GM13976 (cell line): ENCODE measurements around the gene SMTNL1.

Experiments
- DNase-seq: peaks from one replicate; pipeline ENCODE4 v3.0.0; 2012; ENCODE audit warnings: low spot score
- in situ Hi-C: fragments of 300-500 bp; cut with MboI; formaldehyde crosslinking; loops from one replicate; pipeline ENCODE4 v1.12.0; 2022; ENCODE audit warnings: low sequenced_read_pairs, mixed read lengths, inconsistent platforms; ENCODE audit not compliant: unreplicated experiment
- TF ChIP-seq, protein P1 (sequence below): IDR thresholded peaks from 2 replicates; pipeline ENCODE4 v1.5.1; 2012; ENCODE audit warnings: borderline replicate concordance, mild to moderate bottlenecking; ENCODE audit not compliant: insufficient read depth; ENCODE audit errors: extremely low read depth, missing control alignments, control extremely low read depth

Gene SMTNL1

DNA sequence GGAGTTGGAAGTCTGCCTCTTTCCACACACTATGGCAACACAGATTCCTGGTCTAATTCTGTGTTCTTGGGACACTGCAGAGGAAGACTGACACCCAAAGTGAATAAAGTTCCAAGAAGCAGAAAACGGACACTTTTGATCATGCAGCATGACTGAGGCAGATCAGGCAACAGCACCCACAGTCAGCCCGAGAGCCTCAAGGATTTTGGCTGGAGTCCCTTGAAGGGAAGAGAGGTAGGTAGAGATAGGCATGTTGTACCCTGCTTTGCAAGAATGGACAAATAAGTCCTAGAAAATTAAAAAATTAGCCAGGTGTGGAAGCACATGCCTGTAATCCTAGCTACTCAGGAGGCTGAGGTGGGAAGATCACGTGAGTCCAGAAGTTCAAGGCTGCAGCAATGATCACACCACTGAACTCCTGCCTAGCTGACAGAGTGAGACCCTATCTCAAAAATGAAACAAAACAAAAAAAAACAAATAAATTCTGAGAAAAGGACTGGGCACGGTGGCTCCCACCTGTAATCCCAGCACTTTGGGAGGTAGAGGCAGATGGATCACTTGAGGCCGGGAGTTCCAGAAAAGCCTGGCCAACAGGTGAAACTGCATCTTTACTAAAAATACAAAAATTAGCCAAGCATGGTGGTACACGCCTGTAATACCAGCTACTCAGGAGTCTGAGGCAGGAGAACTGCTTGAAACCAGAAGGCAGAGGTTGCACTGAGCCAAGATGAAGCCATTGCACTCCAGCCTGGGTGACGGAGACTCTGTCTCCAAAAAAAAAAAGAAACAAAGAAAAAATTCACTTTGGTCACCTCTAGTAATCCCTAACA, 28.8 kb upstream of the SMTNL1 start:
- TF ChIP-seq, protein P1, sequence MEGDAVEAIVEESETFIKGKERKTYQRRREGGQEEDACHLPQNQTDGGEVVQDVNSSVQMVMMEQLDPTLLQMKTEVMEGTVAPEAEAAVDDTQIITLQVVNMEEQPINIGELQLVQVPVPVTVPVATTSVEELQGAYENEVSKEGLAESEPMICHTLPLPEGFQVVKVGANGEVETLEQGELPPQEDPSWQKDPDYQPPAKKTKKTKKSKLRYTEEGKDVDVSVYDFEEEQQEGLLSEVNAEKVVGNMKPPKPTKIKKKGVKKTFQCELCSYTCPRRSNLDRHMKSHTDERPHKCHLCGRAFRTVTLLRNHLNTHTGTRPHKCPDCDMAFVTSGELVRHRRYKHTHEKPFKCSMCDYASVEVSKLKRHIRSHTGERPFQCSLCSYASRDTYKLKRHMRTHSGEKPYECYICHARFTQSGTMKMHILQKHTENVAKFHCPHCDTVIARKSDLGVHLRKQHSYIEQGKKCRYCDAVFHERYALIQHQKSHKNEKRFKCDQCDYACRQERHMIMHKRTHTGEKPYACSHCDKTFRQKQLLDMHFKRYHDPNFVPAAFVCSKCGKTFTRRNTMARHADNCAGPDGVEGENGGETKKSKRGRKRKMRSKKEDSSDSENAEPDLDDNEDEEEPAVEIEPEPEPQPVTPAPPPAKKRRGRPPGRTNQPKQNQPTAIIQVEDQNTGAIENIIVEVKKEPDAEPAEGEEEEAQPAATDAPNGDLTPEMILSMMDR: no peak
- in situ Hi-C loops: no loop called here
- DNase-seq: no peak

DNA sequence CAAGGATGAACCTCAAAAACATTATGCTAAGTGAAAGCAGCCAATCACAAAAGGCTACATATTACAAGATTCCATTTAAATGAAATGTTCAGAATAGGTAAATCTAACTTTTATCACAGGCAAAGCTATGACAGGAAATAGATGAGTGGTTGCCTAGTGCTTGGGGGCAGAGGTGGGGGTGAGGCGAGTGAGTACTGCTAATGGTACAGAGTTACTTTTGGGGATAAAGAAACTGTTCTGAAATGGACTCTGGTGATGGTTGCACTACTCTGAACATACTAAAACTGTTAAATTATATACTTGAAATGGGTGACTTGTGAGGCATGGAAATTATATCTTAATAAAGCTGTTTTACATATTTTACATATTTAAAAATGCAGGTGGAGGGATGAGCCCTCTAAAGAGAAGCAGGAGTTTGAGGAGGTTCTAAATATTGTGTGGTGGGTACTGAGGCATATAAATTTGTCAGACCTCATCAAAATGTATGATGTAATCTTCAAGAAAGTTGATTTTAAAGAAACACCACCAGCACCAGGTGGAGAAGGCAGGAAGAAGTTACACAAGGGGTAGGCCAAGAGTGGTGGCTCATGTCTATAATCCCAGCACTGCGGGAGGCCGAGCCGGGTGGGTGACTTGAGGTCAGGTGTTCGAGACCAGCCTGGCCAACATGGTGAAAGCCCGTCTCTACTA, 25.5 kb upstream of the SMTNL1 start:
- in situ Hi-C loops: no loop called here
- TF ChIP-seq, protein P1: no peak
- no peak for DNase-seq

DNA sequence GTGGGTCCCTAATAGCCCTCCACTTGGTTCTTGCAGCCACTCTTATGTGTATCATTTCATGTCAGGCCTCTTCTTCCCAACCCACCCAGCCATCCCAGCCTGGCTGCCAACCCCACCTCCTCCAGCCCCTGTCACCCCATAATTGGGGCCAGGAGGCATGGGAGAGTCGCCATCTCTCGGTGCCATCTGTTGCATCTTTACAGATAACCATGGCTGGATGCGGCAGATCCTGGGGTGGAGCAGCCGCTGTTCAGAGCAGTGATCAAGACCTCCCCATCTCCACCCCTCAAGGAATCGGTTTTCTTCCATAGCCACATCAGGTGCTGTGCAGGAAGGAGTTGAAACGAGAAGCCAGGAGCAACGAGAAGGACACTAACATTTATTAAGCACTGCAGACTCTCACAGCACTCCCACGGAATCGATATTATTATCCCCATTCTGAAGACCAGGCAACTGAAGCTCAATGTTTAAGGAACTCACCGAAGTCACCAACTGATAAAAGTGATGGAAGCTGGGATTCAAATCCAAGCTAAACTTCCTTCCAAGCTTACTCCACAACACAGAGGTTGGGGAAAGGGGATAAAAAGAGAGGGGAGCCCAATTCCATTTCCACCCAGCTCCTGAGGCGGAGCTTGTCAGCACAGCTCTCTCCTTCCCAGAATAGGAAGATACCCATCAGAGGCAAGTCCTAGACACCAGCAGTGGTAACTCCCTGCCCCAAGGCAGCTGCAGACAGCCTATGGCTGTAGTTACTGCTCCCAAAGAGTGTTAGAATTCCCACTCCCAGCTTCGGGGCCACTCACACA, 24.5 kb upstream of the SMTNL1 start:
- in situ Hi-C loops: no loop called here
- TF ChIP-seq, protein P1: no peak
- no peak for DNase-seq

DNA sequence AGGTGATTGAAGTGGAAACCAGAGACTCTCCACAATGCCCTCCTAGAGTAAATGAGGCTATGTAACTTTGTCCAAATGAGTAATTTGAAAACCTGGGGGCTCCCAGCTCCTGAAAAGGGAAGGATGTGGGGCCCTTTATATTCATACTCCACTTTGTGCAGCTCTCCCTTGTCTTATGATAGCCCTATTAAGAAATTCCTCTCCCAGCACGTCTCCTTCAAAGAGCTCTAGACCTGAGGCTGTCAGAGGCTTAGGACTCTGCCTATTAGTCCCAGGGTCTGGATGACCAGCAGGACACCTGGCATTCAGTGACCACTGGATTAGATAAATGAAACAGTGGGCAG, 24.0 kb upstream of the SMTNL1 start:
- DNase-seq: no peak
- TF ChIP-seq, protein P1: no peak
- in situ Hi-C loops: no loop called here

DNA sequence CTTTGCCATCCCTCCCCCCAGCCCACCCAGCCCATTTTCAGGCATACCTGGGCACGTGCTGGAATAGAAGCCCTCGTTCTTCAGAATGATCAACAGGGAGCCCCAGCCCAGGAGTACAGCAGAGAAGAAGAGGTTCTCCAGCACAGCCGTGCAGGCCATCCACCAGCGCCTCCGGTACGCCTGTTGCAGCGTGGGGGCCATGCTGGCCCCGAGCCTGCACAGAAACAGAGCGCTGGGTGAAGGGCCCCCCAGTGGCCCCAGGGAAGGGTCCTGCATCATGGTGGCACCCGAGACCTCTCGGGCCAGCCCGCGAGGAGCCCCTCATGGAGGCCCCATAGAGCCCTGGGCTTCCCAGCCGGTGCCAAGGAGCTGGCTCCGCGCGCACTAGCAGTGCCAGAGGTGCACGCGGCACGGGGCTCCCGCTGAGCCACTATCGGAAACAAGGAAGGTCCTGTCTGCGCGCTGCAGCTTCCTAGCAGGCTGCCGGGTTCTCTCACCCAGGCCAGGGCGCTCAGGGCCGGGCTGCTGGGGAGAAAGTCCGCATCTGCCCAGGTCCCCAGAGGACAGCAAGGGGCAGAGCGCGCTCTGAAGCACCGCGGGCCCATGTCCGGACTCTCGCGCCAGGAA, 23.4 kb upstream of the SMTNL1 start:
- TF ChIP-seq, protein P1: no peak
- in situ Hi-C loops: no loop called here
- DNase-seq: peak; percentile 71

DNA sequence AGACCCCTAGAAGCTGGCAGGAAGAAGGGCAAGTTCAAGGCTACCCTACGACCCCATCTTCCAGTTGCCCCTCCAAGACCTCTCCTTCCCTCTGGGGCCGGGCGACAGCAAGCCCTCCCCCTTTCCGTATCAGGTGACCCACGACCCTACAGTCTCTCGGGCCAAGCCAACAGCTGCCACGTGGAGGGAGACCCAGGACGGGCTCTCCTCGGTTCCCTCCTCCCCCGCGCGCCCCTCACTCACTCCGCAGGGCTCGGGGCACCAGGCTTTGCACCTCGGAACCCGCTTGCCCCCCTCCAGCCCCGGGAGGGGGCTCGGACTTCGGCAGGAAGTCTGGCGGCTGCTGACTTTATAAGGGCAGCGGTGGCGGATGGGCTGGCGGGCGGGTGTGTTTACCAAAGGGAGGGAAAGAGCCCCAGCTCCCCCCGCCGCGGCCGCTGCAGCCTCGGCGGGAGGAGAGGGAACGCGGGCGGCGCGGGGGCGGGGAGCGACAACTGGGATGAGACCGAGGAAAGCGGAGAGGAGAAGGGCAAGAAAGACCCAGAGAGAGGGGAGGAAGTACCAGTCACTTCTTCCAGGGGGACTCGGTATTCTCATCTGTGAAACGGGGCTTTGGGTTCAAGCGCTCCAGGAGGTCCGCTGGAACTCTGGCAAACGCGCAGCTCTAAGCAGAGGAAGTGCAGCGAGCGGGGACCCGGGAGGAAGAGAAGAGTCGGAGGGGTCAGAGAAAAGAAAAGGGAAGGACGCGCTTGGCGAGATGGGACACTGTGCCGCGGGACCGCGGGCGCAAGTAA, 22.7 kb upstream of the SMTNL1 start:
- in situ Hi-C loops: no loop called here
- DNase-seq: peak; percentile 83
- TF ChIP-seq, protein P1: no peak
